Measurements from ENCODE around the gene ABHD16A. TPM values are rescaled to one million over a fixed set of nuclear protein-coding genes. Genes with fewer than 3 reads are reported as not detected.

The ABHD16A gene
- total RNA-seq, 1 experiment from 2014 or later, result 47.2 TPM

DNA sequence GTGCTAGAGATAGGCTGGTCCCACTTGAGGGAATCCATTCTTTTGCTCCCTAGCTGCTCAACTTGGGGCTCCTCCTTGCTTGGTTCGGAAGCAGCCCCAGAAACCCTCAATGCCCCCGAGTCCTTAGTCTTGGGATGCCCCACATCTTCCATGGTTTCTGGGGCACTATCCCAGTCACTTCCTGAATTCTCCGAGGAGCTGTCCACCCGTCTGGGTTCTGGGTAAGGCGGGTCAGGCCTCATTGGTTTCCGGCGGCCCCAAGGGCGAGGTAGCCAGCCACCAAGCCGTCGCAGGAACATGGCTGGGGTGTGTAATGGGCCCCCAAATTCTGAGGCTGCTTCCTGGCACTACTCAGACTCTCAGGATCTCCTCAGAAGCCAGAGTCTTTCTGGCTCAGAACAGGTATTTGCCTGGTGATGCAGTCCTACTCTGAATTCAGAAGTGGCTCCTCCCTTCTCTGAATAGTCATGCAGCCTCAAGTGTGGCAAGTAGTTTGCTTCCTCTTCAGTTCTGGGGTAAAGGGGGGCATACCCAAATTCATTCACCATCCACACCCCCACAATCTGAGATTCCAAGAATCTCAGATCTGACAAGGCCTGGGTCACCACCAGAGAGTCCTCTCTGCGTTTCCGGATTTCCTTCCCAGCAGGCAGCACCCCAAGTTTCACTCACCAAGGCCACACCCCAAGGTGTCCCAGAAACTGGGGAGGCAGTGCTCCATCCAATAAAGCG lies 43.3 kb downstream of the ABHD16A start:
- TF ChIP-seq, protein P1, sequence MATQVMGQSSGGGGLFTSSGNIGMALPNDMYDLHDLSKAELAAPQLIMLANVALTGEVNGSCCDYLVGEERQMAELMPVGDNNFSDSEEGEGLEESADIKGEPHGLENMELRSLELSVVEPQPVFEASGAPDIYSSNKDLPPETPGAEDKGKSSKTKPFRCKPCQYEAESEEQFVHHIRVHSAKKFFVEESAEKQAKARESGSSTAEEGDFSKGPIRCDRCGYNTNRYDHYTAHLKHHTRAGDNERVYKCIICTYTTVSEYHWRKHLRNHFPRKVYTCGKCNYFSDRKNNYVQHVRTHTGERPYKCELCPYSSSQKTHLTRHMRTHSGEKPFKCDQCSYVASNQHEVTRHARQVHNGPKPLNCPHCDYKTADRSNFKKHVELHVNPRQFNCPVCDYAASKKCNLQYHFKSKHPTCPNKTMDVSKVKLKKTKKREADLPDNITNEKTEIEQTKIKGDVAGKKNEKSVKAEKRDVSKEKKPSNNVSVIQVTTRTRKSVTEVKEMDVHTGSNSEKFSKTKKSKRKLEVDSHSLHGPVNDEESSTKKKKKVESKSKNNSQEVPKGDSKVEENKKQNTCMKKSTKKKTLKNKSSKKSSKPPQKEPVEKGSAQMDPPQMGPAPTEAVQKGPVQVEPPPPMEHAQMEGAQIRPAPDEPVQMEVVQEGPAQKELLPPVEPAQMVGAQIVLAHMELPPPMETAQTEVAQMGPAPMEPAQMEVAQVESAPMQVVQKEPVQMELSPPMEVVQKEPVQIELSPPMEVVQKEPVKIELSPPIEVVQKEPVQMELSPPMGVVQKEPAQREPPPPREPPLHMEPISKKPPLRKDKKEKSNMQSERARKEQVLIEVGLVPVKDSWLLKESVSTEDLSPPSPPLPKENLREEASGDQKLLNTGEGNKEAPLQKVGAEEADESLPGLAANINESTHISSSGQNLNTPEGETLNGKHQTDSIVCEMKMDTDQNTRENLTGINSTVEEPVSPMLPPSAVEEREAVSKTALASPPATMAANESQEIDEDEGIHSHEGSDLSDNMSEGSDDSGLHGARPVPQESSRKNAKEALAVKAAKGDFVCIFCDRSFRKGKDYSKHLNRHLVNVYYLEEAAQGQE (IDR thresholded peaks at IDR 0.05; ENCODE audit: insufficient read depth in 1 of 2, low read depth in 2 of 2, low read length in 1 of 2), result peak; percentile 83
- no peak for TF ChIP-seq SIN3A (IDR thresholded peaks at IDR 0.05; ENCODE audit: borderline replicate concordance, insufficient read depth, low read depth, low read length)
- CTCF ChIA-PET, result no interaction called here
- ATAC-seq (no peak), DNase-seq (ENCODE audit: low read depth, low spot score) (no peak)
- intact Hi-C loops (cut with micrococcal nuclease; ENCODE audit: unreplicated experiment), result no loop called here
- H3K27ac ChIP-seq (ENCODE audit: low read length), result peak overlapping the region; percentile 98
- BruUV-seq (replicated peaks), result no TSS peak
- H3K4me1 ChIP-seq (ENCODE audit: control insufficient read depth, insufficient read depth, low read length), result peaks cover 31% of the 10 kb centered on the region
- H3K4me3 ChIP-seq (ENCODE audit: low read depth in 2 of 2, low read length in 2 of 2), result peak overlapping the region; percentile 99
- POLR2A ChIA-PET, result interaction anchor here (2.3 kb wide), 1 partner anchor 7 kb away, joined by 10 read pairs; the partner anchor contains the start of gene BAG6
- H3K27me3 ChIP-seq (ENCODE audit: control insufficient read depth, insufficient read depth, low read length), result no peaks in the 10 kb centered on the region
- H3K9me3 ChIP-seq (ENCODE audit: control insufficient read depth, insufficient read depth, low read depth, low read length), result no peaks in the 10 kb centered on the region
- no peaks in the 10 kb centered on the region; the same call in 1 of the 2 replicates for H3K36me3 ChIP-seq (ENCODE audit: control insufficient read depth, insufficient read depth, low read length)
- in situ Hi-C loops (cut with HindIII; ENCODE audit: low pct_unique_long_range_greater_than_20kb, low sequenced_read_pairs), result no loop called here

DNA sequence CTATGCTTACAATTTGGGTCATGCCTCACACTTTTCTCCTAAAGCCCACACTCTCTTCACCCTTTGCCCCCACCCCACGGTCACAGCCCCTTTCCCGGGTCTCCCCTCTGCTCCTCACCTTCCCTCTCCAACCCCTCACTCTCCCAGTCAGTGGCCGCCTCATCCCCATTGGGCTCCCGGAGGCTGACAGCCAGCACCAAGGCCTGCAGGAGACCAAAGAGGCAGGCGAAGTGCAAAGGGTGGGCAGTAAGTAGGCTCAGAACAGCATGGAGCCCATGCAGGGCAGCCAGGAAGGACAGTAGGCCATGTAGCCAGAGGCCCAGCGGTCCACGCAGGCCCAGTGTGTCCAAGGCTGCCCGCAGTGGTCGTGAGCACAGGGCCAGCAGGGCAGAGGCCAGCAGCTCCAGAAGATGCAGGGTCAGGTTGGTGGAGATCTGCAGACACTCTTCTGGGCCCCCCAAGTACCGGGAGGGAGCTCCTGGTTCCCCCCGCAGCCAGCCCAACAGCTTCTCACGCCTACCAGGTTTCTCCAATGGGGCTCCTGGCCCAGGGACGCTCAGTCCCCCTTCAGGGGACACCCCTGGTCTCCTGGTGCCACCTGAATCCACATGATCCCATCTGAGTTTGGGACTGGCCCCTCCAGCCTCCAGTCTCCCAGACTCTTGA lies 44.0 kb downstream of the ABHD16A start:
- DNase-seq (ENCODE audit: low read depth, low spot score) (no peak), ATAC-seq (no peak)
- Histone ChIP-seq H3K27ac (ENCODE audit: low read length) (peak overlapping the region; percentile 98), H3K4me3 (ENCODE audit: low read depth in 2 of 2, low read length in 2 of 2) (peak overlapping the region; percentile 99), H3K27me3 (ENCODE audit: control insufficient read depth, insufficient read depth, low read length) (no peaks in the 10 kb centered on the region), H3K4me1 (ENCODE audit: control insufficient read depth, insufficient read depth, low read length) (peaks cover 28% of the 10 kb centered on the region), H3K36me3 (ENCODE audit: control insufficient read depth, insufficient read depth, low read length) (no peaks in the 10 kb centered on the region; the same call in 1 of the 2 replicates), H3K9me3 (ENCODE audit: control insufficient read depth, insufficient read depth, low read depth, low read length) (no peaks in the 10 kb centered on the region)
- intact Hi-C loops (cut with micrococcal nuclease; ENCODE audit: unreplicated experiment), result no loop called here
- BruUV-seq (replicated peaks), result no TSS peak
- in situ Hi-C loops (cut with HindIII; ENCODE audit: low pct_unique_long_range_greater_than_20kb, low sequenced_read_pairs), result no loop called here
- POLR2A ChIA-PET, result interaction anchor here (0.6 kb wide), 1 partner anchor 65 kb away, joined by 4 read pairs; no protein-coding TSS in a partner anchor
- TF ChIP-seq, protein P2, sequence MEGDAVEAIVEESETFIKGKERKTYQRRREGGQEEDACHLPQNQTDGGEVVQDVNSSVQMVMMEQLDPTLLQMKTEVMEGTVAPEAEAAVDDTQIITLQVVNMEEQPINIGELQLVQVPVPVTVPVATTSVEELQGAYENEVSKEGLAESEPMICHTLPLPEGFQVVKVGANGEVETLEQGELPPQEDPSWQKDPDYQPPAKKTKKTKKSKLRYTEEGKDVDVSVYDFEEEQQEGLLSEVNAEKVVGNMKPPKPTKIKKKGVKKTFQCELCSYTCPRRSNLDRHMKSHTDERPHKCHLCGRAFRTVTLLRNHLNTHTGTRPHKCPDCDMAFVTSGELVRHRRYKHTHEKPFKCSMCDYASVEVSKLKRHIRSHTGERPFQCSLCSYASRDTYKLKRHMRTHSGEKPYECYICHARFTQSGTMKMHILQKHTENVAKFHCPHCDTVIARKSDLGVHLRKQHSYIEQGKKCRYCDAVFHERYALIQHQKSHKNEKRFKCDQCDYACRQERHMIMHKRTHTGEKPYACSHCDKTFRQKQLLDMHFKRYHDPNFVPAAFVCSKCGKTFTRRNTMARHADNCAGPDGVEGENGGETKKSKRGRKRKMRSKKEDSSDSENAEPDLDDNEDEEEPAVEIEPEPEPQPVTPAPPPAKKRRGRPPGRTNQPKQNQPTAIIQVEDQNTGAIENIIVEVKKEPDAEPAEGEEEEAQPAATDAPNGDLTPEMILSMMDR (IDR thresholded peaks at IDR 0.05), result no peak
- no peak for TF ChIP-seq SIN3A (IDR thresholded peaks at IDR 0.05; ENCODE audit: borderline replicate concordance, insufficient read depth, low read depth, low read length)
- no peak for TF ChIP-seq POLR2AphosphoS5 (IDR thresholded peaks at IDR 0.05; ENCODE audit: low read depth, low read length)
- CTCF ChIA-PET, result no interaction called here

All from Panc1 (cell line).